ENCODE data around the gene UBLCP1.

Gene UBLCP1

DNA sequence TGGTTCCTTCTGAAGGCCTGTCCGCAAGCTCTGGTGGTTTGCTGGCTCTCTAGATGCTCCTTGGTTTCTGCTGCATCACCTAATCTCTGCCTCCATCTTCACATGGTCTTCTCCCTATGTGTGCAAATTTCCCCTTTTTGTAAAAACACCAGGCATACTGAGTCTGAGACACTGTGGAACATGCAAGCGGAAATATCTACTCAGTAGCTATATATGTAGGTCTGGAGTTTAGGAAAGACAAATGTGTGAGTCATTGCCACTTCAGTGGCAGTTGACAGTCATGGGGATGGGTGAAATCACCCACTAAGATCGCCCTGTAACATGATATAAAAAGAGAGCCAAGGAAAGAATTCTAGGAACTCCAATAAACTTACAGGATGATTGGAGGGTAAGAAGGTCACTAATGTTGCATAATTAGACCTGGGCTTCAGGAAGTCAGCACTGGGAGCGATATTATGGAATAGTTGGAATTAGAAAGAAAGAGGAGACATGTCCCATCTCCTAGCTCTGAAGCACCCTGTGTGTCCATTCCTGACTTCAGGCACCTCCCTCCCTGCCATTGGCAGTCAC lies 22.7 kb upstream of the UBLCP1 start (continued):
- peak; percentile 47; the same call in 1 of the 2 replicates for TF ChIP-seq PATZ1 (tag by site-specific recombination; IDR thresholded peaks at IDR 0.05)
- TF ChIP-seq, protein P1, sequence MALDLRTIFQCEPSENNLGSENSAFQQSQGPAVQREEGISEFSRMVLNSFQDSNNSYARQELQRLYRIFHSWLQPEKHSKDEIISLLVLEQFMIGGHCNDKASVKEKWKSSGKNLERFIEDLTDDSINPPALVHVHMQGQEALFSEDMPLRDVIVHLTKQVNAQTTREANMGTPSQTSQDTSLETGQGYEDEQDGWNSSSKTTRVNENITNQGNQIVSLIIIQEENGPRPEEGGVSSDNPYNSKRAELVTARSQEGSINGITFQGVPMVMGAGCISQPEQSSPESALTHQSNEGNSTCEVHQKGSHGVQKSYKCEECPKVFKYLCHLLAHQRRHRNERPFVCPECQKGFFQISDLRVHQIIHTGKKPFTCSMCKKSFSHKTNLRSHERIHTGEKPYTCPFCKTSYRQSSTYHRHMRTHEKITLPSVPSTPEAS (tag by site-specific recombination; IDR thresholded peaks at IDR 0.05): no peak
- no peak; the same call in 1 of the 2 replicates for TF ChIP-seq SP3 (tag by site-specific recombination; IDR thresholded peaks at IDR 0.05)
- TF ChIP-seq ZNF645 (tag by site-specific recombination; IDR thresholded peaks at IDR 0.05): no peak
- peak; percentile 63 for TF ChIP-seq GLIS1 (tag by site-specific recombination; IDR thresholded peaks at IDR 0.05)
- TF ChIP-seq ZNF621 (tag by site-specific recombination; IDR thresholded peaks at IDR 0.05): no peak
- no peak for TF ChIP-seq SP2 (tag by site-specific recombination; IDR thresholded peaks at IDR 0.05)
- TF ChIP-seq KLF8 (tag by site-specific recombination; IDR thresholded peaks at IDR 0.05): peak; percentile 39; the same call in 1 of the 2 replicates
- TF ChIP-seq, protein P2, sequence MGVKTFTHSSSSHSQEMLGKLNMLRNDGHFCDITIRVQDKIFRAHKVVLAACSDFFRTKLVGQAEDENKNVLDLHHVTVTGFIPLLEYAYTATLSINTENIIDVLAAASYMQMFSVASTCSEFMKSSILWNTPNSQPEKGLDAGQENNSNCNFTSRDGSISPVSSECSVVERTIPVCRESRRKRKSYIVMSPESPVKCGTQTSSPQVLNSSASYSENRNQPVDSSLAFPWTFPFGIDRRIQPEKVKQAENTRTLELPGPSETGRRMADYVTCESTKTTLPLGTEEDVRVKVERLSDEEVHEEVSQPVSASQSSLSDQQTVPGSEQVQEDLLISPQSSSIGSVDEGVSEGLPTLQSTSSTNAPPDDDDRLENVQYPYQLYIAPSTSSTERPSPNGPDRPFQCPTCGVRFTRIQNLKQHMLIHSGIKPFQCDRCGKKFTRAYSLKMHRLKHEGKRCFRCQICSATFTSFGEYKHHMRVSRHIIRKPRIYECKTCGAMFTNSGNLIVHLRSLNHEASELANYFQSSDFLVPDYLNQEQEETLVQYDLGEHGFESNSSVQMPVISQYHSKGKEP (tag by site-specific recombination; IDR thresholded peaks at IDR 0.05): no peak
- TF ChIP-seq ZNF624 (tag by site-specific recombination; IDR thresholded peaks at IDR 0.05): no peak
- no peak for TF ChIP-seq OVOL3 (tag by site-specific recombination; IDR thresholded peaks at IDR 0.05)
- TF ChIP-seq, protein P3, sequence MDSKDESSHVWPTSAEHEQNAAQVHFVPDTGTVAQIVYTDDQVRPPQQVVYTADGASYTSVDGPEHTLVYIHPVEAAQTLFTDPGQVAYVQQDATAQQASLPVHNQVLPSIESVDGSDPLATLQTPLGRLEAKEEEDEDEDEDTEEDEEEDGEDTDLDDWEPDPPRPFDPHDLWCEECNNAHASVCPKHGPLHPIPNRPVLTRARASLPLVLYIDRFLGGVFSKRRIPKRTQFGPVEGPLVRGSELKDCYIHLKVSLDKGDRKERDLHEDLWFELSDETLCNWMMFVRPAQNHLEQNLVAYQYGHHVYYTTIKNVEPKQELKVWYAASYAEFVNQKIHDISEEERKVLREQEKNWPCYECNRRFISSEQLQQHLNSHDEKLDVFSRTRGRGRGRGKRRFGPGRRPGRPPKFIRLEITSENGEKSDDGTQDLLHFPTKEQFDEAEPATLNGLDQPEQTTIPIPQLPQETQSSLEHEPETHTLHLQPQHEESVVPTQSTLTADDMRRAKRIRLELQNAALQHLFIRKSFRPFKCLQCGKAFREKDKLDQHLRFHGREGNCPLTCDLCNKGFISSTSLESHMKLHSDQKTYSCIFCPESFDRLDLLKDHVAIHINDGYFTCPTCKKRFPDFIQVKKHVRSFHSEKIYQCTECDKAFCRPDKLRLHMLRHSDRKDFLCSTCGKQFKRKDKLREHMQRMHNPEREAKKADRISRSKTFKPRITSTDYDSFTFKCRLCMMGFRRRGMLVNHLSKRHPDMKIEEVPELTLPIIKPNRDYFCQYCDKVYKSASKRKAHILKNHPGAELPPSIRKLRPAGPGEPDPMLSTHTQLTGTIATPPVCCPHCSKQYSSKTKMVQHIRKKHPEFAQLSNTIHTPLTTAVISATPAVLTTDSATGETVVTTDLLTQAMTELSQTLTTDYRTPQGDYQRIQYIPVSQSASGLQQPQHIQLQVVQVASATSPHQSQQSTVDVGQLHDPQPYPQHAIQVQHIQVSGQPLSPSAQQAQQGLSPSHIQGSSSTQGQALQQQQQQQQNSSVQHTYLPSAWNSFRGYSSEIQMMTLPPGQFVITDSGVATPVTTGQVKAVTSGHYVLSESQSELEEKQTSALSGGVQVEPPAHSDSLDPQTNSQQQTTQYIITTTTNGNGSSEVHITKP (tag by site-specific recombination; IDR thresholded peaks at IDR 0.05): peak; percentile 59; the same call in 1 of the 2 replicates
- TF ChIP-seq, protein P4, sequence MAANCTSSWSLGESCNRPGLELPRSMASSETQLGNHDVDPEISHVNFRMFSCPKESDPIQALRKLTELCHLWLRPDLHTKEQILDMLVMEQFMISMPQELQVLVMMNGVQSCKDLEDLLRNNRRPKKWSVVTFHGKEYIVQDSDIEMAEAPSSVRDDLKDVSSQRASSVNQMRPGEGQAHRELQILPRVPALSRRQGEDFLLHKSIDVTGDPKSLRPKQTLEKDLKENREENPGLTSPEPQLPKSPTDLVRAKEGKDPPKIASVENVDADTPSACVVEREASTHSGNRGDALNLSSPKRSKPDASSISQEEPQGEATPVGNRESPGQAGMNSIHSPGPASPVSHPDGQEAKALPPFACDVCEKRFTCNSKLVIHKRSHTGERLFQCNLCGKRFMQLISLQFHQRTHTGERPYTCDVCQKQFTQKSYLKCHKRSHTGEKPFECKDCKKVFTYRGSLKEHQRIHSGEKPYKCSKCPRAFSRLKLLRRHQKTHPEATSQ (tag by site-specific recombination; IDR thresholded peaks at IDR 0.05): no peak
- TF ChIP-seq ZNF155 (tag by site-specific recombination; IDR thresholded peaks at IDR 0.05): no peak
- no peak for TF ChIP-seq ZNF433 (tag by site-specific recombination; IDR thresholded peaks at IDR 0.05; ENCODE audit: low read depth)
- peak; percentile 45; the same call in 1 of the 2 replicates for TF ChIP-seq PRDM1 (tag by site-specific recombination; IDR thresholded peaks at IDR 0.05)
- no peak for TF ChIP-seq ZBTB8A (tag by site-specific recombination; IDR thresholded peaks at IDR 0.05)
- TF ChIP-seq ZNF404 (tag by site-specific recombination; IDR thresholded peaks at IDR 0.05): no peak
- no peak for TF ChIP-seq ZNF677 (tag by site-specific recombination; IDR thresholded peaks at IDR 0.05)
- no peak for TF ChIP-seq ZNF544 (tag by site-specific recombination; IDR thresholded peaks at IDR 0.05)
- TF ChIP-seq ZNF837 (tag by site-specific recombination; IDR thresholded peaks at IDR 0.05): no peak
- no peak for TF ChIP-seq ZNF707 (tag by site-specific recombination; IDR thresholded peaks at IDR 0.05)
- TF ChIP-seq ZNF23 (tag by site-specific recombination; IDR thresholded peaks at IDR 0.05; ENCODE audit: borderline replicate concordance): no peak
- peak; percentile 58; the same call in 1 of the 2 replicates for TF ChIP-seq ZNF558 (tag by site-specific recombination; IDR thresholded peaks at IDR 0.05)
- TF ChIP-seq ZNF626 (tag by site-specific recombination; IDR thresholded peaks at IDR 0.05): no peak
- TF ChIP-seq, protein P5, sequence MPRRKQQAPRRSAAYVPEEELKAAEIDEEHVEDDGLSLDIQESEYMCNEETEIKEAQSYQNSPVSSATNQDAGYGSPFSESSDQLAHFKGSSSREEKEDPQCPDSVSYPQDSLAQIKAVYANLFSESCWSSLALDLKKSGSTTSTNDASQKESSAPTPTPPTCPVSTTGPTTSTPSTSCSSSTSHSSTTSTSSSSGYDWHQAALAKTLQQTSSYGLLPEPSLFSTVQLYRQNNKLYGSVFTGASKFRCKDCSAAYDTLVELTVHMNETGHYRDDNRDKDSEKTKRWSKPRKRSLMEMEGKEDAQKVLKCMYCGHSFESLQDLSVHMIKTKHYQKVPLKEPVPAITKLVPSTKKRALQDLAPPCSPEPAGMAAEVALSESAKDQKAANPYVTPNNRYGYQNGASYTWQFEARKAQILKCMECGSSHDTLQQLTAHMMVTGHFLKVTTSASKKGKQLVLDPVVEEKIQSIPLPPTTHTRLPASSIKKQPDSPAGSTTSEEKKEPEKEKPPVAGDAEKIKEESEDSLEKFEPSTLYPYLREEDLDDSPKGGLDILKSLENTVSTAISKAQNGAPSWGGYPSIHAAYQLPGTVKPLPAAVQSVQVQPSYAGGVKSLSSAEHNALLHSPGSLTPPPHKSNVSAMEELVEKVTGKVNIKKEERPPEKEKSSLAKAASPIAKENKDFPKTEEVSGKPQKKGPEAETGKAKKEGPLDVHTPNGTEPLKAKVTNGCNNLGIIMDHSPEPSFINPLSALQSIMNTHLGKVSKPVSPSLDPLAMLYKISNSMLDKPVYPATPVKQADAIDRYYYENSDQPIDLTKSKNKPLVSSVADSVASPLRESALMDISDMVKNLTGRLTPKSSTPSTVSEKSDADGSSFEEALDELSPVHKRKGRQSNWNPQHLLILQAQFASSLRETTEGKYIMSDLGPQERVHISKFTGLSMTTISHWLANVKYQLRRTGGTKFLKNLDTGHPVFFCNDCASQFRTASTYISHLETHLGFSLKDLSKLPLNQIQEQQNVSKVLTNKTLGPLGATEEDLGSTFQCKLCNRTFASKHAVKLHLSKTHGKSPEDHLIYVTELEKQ (tag by site-specific recombination; IDR thresholded peaks at IDR 0.05; ENCODE audit: borderline replicate concordance): peak; percentile 56; the same call in 1 of the 2 replicates
